Activated T-helper 9 cell treated with anti-CD3 and anti-CD28 coated beads, Interleukin-2, amount 50 U/mL, for 16 hours (primary cell): ENCODE results near the gene HGF.
"Not testable (repeated sequence)": the region's sequence is repeated elsewhere in the genome, so short reads cannot be mapped to it uniquely, and the experiment has no call there.

Source experiments
- DNase-seq: peaks from one replicate; pipeline ENCODE4 v3.0.0-alpha.2; 2020; ENCODE audit warnings: low read depth

The HGF gene

GRCh38 chr7:81769891-81770727 lies at the start of gene HGF:
Gene HGF, minus strand, starts transcription at chr7:81770047. Its CDS starts 76 bp downstream, at chr7:81769971.
- no peak for DNase-seq

- no peak for DNase-seq
These were observed 46.5 kb upstream of the HGF start for GRCh38 chr7:81816312-81816711.

GRCh38 chr7:81812866-81813476 lies 43.1 kb upstream of the HGF start:
- DNase-seq, result not testable (repeated sequence)

GRCh38 chr7:81811956-81812865 lies 42.4 kb upstream of the HGF start:
- no peak for DNase-seq

GRCh38 chr7:81810476-81811155 lies 40.8 kb upstream of the HGF start:
- no peak for DNase-seq

- DNase-seq, result not testable (repeated sequence)
These were observed 38.5 kb upstream of the HGF start for GRCh38 chr7:81808310-81808709.

- DNase-seq, result no peak
These were observed 33.4 kb upstream of the HGF start for GRCh38 chr7:81803267-81803666.

- no peak for DNase-seq
These were observed 32.4 kb upstream of the HGF start for GRCh38 chr7:81802251-81802650.

GRCh38 chr7:81801532-81801931 lies 31.7 kb upstream of the HGF start:
- no peak for DNase-seq

- DNase-seq, result no peak
These were observed 22.0 kb upstream of the HGF start for GRCh38 chr7:81791568-81792518.

- no peak for DNase-seq
These were observed 20.8 kb upstream of the HGF start for GRCh38 chr7:81790686-81791085.

GRCh38 chr7:81790120-81790500 lies 20.3 kb upstream of the HGF start:
- no peak for DNase-seq

GRCh38 chr7:81789406-81790119 lies 19.7 kb upstream of the HGF start:
- DNase-seq, result no peak

- DNase-seq, result no peak
These were observed 18.4 kb upstream of the HGF start for GRCh38 chr7:81788246-81788645.

GRCh38 chr7:81783818-81784217 lies 14.0 kb upstream of the HGF start:
- DNase-seq, result no peak

- DNase-seq, result no peak
These were observed 11.3 kb upstream of the HGF start for GRCh38 chr7:81780914-81781693.

- DNase-seq, result no peak
These were observed 9.9 kb upstream of the HGF start for GRCh38 chr7:81779706-81780105.

GRCh38 chr7:81777697-81778096 lies 7.8 kb upstream of the HGF start:
- no peak for DNase-seq

GRCh38 chr7:81776948-81777630 lies 7.2 kb upstream of the HGF start:
- no peak for DNase-seq
